ENCODE measurements around the gene HOXD9.

DNA sequence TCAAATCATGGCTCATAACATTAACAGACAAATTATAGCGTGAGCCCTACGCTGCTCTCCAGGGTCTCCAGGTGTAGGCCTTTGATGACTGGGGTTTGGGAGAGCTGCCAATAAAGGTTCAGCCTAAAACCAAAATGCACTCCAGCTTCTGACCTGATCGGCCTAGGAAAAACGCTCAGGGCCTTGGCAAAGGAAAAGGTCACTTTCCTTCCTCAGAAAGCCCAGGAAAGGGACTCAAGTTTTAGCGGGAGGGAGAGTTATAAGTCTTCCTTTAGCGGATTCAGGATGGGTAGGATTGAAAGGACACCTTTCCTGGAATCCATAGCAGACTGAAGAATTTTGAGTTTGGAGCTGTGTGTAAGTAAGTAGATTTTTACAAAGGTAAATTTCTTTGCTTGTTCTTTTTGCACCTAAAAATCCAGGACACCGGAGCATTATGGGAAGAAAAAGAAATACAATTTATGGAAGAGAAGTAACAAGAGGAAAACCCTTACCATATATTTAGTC is 47.5 kb upstream of the HOXD9 start:
- TF ChIP-seq CTCF (conservative IDR thresholded peaks at IDR 0.05; ENCODE audit: low read length), result no peak
- TF ChIP-seq EZH2phosphoT487 (IDR thresholded peaks at IDR 0.05; ENCODE audit: borderline replicate concordance), result no peak

Data from Loucy (cell line).